SHP77 (cell line): ENCODE data around the gene VGLL4.

Experiments
- DNase-seq, 2 experiments: peaks; one replicate each; lab custom pipeline; 2025; lab: John Stamatoyannopoulos, UW

The VGLL4 gene

DNA sequence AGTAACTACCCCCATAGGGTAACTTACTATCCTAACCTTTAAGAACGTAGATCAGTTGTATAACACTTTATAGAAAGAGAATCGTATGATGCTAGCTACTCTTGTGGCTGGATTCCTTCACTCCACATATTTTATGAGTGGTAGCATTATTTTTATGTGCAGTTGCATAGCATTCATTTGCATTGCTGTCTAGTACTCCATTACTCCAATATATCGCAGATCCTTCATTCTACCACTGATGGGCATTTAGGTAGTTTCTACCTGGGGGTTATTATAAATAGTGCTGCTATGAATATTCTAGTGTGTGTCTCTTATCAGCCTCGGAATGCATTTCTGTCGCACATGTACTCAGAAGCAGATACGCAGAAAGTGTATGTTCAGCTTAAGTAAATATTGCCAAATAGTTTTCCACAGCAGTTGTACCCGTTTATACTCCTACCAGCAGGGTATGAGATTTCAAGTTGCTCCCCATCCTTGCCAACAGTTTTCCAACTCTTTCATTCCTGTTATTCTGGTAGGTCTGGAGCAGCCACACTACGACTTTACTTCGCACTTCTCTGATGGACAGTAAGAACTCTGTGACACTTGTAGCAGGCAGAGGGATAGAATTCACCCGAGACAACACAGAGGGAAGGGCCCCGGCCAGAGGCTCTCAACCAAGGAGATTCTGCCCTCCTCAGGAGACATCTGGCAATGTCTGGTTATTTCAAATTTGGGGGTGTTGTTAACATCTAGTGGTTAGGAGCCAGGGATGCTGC, 9.8 kb upstream of the VGLL4 start:
- DNase-seq = no peak

DNA sequence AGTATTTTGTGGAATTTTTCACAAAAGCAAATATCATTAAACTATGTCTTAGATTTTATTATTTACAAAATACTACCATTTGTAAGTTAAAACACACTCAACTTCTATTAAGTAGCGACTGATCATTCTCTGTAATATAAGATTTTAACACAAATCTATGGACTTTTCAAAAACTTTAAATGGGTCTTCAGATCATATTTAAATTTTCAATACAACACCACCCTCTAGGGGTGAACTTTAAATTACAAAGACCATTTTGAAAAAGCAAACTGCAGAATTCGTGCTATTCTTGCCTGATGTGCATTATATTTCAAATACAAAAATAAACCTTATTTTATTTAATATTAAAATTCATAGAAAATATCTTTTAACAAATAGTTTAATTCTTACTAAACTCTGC, 8.2 kb upstream of the VGLL4 start:
- peak; percentile 6 to 39 for DNase-seq

DNA sequence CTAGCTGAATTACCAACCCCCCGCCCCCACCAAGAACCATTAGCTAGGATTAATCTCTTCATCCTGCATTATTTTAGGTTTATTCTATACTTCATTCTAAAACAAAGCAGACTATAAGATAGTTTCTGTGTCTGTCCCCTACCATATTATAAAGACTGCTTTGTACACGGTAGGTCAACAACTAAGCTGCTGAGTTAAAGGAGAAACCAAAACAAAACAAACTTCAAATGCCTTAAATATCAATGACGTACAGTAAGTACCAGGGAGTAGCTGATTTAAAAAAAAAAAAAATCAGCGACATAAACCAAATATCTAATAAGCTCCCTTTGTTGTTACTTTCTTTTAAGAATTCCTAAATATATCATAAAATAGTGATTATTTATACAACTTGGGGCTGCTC, 7.8 kb upstream of the VGLL4 start:
- DNase-seq = no peak

DNA sequence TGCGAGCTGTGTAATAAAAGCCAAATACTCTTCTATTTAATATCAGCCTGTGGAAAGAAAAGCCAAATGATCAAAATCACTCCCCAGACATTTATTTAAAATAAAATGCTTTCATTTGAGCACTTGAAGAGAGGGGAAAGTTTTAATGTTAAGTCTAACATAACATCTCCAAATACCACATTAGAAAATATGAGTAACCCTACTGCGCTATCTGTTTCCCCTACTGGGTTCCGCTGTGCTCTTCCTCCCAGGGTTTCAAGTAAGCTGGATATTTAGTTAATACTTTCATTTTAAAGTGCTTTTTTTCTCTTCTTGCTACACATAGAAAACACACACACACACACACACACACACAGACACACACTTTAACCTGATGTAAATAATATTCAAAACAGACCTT, 6.7 kb upstream of the VGLL4 start:
- DNase-seq = no peak

DNA sequence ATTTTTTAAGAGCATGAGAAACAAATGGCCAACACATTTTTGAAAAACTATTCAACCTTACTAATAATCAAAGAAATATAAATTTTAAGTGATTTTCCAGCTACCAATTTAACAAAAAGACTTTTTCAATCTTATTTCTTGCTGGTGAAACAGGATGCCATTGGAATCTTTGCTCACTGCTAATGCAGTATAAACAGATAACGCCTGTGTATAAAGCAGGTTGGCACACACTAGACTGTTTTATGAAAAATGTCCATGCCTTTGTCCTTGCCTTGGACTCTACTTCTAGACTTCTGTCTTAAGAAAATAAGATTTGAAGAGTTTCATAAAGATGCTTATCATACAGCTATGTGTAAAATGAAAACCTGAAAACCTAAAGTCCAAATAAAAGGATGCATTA, 5.0 kb upstream of the VGLL4 start:
- no peak for DNase-seq

DNA sequence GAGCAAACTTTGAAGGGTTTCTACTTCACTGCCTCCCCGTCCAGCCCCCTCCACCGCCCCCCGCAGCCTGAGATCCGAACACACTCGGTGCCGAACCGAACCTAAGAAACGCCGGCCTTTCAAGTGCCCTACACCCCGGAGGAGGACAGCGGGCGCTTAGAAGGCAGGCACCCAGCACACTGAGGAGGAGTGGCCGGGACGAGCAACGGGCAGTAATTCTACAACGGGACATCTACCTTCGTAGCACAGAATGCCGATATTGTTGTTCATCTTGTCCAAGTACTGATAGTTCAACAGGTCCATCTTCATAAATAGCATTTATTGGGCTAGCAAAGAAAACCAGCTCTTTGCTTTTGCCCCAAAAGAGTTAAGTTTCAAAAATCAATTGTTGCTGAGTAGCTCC, 513 bp downstream of the VGLL4 start:
- DNase-seq = peak; percentile 23 to 25

DNA sequence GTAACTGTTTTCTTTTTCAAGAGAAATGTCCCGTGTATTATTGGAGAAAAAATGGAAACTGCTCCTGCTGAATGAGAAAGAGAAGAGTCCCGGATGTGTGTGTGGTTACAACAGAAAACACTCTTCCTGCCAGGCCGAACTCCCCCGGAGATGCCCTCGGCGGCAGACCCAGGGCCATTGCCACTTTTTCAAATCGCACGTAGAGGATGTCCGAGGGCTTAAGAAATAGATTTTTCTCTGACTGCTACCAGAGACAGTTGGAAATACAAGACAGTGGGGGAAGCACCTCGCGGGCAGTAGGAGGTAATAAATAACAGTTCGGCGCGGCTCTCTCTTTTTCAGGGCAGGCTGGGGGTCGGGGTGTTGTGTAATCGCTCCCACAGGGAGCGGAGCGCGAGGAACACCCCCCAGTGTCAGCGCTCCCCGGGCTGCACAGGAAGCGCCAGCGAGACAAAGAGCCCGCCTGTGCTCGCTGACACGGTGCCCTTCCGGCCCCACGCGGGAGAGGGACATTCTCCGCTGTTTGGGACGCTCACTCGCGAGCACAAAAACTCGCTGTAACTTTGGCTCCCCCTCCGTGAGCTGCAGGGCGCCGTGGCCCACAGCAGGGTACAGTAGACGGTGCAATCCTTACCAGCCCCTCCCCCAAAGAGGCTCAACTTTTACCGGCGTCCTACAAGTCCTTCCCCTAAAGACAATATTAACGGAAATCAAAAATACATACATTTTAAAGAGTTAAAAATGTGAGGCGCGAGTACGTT, 1.1 kb downstream of the VGLL4 start:
- peak; percentile 67 to 75 for DNase-seq

DNA sequence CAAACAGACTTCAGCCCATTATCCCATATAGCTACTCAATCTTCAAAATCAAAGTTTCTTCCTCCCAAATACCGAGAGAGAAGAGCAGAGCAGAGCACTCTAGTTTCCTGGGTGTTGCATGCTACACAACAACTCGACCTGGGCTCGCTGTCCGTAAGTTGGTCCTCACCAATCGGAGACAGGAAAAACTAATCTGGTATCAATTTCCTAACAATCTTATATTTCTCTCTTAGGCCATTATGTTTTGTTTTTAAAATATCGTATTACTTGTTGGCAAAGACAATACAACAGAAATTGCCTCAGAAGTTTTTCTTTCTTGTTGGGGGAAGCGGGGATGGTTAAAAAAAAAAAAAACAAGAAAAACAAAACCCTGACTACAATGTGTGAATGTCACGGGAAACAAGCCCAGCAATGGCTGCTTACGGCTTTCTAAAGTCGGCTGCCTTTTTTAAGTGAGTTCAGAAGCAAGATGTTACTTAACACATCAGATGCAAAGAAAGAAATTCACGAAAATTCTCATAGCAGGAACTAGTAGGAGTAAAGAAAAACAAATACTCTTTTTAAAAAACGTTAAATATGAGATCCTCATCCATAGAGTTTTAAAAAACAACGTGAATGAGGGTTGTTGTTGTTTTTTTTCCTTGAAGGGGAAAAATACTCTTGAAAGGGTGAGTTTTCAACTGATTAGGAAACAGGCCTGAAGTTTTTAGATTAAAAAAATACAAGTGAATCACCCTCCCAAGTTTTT, 1.9 kb downstream of the VGLL4 start:
- DNase-seq = peak in 1 of 2 experiments; percentile 24

DNA sequence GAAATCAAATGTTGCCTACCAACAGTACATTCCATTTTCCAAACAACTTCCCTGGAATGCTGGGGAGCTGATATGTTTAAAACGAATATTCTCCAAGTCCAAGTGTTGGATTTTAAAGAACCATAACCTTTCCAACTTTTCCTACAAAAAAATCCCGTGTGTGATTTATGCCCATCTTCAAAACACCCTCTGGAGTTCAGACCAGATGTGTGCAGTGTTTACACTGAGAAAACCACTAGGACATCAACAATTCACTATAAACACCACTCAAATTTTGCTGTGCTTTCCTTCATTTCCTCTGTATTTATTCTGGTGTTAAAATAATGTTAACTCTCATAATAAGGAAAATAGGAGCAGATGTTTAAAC, 2.4 kb downstream of the VGLL4 start:
- DNase-seq = no peak

DNA sequence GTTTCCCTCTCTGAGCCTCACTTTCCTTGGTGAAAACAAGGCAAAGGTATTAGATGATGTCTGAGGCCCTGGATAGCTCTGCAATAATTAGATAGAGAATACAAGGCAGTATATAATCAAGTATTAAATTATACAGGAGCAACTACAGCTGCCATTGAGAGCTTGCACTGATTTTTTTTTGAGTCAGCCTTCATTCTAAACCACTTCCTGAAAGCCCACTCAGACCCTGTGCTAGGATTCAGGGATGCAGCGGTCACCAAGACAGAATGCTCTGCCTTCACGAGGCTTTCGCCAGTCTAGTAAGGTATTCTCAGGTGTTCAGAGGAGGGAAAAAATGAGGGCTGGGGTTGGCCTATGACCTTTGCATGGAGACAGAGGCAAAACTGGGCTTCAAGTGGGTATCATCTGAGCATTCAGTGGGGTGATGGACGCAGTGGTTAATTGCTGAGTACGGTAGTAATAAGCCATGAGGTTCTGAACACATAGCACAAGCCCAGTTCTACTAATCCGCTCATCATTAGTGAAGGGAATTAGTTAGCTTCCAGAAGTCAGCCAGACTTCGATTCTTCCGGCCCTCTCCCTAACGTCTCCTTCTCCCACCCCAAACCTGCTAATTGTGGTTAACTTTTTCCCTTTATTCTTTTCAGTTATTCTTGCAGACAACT, 3.6 kb downstream of the VGLL4 start:
- DNase-seq = no peak

DNA sequence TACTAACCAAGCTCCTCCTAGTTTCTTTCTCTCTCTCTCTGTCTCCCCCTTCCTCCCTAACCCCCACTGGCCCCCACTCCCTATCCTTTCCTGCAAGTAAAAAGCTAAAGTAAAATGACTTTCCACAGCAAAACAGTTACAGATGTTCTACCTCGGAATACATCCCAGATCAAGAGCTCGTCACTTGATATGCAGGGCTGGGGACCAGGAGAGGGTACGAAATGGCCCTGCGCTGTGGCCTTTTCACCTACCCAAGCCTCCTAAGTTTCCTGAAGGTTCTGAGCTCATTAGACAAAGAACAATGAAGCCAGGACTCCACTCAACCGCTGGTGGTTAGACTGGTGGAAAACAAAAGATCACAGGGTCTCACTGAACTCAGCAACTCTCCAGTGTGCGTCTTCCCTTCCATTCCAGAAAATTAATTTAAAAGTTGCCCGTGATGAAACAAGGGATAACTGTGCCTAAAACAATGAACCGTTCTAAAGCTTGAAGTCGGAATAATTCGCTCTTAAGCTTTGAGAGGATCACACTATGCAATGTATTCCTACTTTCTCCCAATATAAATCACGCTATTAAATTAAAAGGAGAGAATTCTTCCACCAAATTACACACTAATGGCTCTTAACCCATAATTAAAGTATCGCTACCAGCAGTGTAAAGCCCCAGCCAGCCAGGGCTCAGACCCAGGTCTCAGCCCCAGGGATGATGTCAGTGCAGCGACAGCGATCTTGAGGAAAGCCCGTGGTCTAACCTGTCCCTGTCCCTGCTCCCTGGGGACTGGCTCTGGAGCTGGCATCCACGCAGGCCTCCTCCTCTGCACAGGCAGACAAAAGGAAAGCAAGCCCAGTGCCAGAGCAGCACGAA, 5.0 kb downstream of the VGLL4 start:
- no peak for DNase-seq

DNA sequence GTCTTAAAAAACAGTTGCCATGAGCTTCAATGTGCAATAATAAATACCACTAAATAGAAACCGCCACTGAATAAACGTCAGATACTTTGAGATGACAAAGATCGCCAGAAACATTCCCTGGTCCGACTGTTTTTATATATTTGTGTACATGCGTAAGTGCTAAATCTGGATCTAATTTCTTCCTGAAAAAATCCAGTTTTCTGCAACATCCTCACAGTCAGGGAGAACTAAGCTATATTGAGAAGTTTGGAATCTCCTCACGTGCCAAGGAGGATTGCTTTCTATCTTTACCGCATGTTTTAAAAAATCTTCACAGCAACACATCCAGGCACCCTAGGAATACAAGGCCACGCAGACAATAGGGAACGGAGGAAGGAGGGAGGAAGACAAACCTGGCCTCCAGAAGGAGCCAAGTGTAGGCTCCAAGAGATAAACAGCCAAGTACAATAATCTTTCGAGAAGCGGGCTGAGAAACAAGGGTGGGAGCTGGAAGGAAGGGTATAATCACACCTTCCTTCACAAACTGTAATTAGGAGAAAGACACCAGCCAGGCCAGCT, 5.7 kb downstream of the VGLL4 start:
- no peak for DNase-seq

DNA sequence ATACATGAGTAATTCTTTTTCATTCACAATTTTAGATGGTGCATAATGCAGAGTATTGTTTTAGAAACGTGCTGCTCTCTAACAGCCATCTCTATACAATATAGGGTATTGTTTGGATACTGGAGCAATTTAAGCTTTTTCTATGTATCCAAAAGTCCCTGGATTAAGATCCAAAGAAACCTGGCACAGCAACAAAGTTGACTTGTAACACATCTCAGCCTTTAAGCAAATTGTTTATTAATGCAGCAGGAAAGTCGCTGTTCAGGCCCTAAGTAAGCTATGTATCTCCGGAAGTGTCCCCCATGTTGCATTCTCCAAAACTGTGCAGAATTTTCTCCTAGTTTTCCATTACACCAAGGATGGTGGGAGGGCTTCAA, 7.3 kb downstream of the VGLL4 start:
- no peak for DNase-seq

DNA sequence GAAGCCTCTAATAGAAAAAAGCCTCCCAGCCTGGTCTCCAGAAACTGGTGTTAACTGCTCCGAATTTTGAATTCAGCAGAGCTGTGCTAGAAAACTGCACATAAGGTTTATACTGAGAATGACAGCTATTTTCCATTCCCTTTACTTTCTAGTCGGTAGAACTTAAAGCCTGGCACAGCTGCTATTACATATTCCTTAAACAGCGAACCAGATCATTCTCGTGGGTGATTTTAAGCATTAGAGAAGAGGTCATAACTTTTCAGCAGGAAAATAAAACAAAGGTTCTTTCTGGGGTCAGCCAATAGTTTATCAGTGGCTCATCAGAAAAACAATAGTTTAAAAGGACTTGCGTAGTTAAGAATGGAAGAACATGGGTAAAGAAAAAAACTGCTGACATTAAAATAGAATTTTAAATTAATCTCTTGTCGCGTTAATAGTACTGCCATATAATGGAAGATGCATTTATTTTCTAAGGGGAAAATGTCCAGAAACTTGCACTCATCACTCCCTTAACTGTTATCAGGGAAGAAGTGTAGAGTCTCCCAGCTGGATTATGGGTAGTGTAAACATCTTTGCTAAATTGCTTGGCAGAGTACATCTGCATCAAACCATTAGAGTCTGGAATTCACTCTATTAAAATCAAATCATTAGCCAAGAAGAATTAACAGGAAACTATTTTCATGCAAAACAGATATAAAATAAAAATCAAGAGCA, 7.9 kb downstream of the VGLL4 start:
- DNase-seq = no peak

DNA sequence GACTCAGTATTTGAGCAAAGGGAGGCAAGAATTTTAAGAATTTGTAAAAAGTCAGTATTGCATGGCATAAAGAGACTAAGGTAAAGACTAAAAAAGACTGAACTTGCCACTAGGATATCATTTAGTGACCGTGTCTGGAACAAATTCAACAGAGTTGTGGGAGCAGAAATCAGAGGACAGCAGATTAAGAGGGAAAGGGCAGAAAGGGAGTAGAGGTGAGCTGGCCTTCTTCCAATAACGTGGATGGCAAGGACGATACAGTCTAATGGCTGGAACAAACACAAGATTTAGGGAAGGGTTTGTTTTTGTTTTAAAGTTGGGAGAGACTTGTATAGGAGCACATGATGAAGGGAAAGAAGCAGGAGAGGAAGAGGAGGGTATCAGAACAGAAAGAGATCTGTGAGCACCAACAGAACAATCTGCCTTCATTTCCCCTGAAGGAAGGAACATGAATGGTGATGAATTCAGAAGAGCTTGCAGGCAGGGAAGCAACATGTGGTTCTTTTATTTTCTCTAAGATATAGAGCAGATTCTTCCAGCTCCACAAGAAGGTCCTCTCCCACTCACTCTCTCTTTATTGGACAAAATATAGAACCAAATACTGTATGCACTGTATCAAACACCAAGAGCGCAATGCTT, 8.6 kb downstream of the VGLL4 start:
- no peak for DNase-seq

DNA sequence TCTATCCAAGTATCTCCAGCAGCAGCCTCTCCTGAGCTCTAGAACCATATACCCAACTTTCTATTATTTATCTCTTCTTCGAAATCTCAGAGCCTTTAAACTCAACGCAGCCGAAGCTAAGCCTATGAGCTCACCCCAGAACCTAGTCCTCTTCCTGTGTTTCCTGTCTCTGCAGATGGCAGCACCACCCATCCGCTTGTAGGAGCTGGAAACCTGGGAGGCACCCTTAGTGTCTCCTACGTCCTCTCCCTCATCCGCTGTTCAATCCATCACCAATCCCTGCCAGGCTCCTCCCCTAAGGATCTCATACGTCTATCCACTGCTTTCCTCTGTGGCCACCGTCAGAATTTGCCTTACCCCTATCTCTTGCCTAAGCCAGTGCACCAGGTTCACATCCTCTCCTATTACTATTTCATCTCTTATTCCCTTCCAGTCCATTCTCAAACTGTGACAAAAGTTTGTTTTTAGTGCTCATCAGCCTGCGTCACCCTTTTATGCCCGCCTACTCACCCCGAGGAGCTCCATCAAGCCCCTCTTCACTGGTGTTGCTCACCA, 9.6 kb downstream of the VGLL4 start:
- no peak for DNase-seq

DNA sequence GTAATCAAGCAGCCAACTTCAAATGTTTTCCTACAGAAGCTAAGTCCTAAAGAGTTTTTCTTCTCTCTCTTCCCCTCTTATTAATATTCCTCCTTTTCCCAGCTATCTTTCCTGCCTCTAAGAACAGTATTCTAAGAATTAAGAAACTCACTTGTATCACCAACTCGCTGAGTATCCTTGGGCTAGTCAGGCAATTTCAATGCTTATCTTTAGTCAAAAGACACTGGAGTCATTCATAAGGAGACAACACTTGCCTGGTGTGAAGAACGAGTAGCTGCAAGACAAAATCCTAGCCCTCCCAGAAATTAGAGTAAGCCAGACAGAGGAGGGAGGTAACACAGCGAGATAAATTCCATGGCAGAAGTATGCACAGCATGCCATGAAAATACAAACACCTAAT, 10.7 kb downstream of the VGLL4 start:
- DNase-seq = no peak

DNA sequence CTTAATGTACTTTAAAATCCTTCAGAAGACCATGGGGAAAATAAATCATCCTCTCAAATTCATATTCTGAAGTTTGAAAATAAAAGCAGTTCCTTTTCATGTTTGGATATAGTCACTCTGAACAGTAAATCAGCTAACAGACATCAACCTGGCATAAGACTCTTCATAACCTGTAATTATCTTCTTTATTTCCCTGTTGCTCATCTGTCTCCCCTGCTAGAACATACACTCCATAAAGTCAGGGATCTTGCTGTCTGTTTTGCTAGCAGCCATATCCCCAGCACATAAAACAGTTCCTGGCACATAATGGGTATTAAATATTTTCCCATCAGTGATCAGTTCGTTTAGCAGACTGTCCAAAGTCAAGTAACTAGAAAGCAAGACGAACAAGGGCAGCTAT, 11.2 kb downstream of the VGLL4 start:
- DNase-seq = no peak

DNA sequence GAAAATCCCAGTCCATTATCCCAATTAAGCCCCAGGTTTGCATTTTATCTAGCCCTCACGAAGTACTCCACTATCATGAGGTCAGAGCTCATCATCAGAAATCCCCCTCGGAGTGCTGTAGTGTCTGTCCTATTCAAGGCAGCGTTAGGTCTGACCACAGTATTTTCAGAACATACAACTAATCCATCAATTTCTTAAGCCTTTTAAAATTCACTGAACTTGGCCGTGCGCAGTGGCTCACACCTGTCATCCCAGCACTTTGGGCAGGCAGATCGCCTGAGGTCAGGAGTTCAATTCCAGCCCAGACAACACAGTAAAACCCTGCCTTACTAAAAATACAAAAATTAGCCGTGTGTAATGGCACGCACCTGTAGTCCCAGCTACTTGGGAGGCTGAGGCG, 11.9 kb downstream of the VGLL4 start:
- DNase-seq = no peak

DNA sequence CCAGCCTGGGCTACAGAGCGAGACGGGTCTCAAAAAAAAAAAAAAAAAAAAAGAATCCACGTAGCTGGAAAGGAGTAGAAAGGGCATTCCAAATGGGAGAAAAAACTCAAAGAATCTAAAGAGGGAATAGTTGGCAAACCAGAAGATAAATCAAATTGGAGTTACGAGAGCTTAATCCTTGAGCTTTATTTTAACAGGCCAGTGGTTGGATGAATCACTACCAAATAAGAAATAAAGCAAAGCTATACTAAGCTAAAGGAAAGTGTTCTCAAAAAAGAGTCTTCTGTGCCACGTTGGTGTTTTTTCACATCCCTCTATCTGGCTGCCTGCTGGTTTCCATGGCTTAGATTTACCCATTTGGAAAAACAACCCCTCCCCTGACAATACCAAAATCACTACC, 14.0 kb downstream of the VGLL4 start:
- DNase-seq = no peak
